NK-92 (cell line): ENCODE results near the gene SH2D7.

Source experiments
- DNase-seq: peaks from one replicate; lab custom pipeline; 2025; ENCODE audit not compliant: unreplicated experiment; lab: John Stamatoyannopoulos, UW

The SH2D7 gene

DNA sequence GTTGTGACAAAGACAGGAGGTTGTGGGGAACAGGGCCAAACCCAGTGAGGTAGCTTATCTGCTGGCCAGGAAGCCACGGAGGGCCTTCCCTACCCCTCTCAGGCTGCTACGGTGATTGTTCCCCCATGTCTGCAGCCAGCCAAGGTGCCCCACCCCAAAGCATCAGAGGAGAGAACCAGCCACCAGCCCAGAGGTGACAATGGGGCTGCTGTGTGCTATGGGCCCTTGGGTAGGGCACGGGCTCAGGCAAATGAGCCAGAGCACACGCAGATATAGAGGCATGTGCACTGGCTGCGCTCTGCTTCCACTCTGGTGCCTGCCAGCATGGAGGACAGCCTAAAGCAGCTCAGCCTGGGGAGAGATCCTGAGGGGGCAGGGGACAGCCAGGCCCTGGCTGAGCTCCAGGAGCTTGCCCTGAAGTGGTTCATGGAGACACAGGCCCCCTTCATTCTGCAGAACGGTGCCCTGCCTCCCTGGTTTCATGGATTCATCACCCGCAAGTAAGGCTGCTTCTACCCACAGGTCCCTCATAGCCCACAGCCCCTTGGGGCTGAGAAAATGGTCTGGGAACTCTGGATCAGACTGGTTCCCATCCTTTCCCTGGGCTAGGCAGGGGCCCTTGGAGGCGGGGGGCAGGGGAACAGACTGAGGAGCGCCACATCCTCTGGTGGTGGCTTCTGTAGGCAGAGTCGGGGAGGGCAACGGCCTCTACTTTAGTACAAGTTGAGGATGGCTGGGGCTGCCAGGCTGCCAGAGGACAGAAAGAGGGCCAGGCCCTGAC lies at the start of gene SH2D7:
SH2D7 (plus strand) TSS at position 301 of the 781 bp plus-strand sequence; CDS start at position 325, 24 bp downstream.
- no peak for DNase-seq

DNA sequence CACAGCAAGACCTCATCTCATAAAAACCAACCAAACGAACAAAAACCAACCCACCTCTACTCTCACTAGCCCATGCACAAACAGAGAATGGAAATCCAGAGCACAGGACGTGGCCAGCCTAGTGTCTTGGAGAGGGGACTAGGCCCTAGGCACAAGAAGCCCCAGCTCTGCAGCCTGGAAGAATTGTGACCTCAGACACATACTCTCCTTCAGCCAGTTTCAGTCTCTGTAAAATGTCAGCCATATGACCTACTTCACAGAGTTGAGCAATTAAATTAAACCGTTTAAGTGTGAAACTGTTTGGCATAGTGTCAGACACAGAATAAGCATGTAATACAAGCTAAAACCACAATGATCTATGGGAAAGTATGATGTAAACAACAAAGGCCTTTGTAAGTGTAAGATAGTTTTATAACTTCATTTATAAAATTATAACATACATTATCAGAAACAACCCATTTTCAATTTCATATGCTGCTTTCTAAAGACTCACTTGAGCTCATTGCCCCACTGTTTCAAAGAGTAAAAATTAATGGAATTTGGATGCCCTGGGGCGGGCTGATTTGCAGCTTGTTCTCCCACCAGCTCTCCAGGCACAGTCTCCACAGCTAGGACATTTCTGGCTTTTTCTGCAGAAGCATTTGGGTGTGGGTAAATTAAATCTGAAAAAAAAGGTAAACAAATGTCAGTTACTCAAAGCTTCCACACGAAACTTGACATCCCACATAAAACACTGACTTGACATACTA lies 47.8 kb upstream of the SH2D7 start:
- DNase-seq = no peak

DNA sequence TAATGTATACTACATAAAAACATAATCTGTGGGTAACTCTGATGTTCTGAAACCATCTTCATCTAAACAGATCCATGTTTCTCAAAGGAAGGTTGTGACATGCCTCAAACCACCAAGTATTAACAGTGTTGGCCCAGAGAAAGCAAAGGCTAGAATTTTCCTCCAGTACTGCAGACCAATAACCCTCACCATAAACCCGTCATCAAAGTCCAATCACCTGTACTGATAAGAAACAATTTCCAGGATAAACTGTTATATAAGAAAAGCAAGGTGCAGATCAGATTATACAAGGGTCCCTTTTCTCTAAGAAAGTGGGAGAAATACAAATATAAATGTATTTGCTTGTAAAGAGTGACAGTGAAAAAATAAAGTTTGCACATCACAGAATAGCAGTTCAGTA lies 47.2 kb upstream of the SH2D7 start:
- DNase-seq = no peak

DNA sequence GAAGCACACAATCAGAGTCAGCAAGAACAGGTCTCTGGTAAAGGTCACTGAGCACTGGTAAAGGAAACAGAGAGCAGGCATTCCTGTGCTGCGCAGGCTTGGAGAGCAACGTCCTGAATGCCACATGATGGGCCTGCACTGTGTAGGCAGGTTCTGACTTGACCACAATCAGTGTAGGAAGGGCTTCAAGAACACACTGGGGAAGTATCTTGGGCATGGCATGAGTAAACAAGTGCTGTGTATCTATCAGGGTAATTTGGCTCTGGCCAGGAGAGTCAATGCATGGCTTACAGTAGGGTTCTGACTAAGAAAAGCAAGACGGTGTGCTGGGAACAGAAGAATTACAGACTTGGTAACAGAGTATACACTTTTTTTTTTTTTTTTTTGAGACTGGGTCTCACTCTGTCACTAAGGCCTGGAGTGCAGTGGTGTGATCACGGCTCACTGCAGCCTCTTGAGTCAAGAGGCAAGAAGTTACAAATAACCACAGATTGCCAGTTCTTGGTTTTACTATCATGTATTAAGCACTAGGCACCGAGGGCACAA lies 45.5 kb upstream of the SH2D7 start:
- no peak for DNase-seq

DNA sequence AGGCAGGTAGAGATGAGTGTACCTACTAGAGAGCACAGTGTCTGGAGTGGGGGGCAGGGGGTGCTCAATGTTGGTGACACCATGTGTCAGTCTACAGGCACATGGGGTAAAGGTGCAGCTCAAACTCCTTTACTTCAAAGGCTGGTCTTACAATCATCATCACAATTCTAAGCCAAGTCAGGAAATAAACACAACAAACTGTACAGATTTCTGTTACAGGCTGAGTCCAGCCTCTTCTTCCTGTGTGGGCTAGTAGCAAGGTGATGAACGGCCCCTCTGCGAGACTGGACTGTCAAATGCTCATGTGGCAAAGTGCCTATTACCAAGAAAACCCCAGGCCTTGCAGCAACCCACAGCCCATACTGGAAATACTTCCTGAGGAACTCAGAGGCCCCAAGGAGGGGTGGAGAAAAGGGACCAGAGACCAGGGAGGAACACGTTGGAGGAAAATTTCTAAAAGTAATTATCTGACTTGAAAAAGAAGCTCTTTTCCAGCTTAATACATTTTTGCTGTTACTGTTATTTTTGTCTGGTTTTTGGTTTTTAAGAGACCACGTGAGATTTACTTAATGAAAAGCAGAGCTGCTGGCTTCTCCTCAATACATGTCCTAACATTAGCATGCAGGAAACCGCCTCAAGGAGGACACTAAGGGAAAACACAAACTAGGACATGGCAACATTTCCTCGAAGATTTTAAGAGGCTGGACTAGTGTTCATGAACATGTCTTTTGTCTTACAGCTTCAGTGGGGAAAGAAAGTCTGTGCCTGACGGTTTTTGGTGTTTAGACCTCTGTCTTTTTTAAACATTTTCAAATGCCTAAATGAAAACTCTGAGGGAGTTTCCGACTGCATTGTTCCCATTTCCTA lies 44.4 kb upstream of the SH2D7 start:
- no peak for DNase-seq

DNA sequence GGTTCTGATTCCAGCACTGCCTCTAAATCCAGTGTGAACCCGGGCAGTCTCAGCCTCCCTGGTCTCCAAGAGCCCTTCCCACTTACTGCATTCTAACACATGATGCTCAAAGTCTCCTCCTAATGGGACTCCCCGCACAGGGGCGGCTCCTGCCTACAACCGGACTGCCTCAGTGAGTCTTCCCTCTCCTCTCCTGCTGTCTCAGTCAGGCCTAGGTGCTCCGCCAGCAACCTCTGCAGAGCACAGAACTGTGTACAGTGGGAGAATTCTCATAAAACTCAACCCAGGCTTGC lies 43.8 kb upstream of the SH2D7 start:
- no peak for DNase-seq

DNA sequence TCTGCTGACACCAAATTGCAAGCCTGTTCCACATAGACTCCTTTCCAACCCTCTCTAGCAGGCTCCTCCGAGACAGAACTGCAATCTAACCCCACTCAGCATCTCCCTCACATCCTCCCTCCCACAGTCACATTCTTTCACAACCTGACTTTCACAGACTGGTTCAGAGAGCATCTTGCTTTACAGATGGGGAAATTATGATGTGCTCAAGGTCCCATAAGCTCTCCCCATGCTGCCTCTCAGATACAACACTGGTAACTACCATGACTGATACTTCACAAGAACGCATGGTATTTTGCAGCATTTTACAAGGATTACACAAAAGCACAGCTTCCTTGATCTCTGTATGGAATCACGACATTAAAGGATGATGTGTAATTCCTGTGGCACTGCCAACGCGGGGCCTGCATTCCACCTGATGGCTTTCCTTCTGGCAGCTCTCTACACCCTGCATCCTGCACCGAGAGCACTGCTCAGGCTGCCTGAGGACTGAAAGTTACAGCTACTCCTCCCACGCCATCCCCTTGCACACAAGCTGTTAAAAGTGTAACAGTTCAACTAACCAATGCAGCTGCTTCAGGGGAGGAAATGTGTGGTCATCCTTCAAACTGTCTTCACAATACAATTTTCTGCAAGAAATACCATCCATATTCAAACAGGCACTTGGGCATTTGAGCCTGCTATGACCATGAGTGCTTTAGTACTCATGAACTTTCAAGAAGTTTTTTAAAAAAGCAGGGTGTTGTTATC lies 42.5 kb upstream of the SH2D7 start:
- DNase-seq = no peak

DNA sequence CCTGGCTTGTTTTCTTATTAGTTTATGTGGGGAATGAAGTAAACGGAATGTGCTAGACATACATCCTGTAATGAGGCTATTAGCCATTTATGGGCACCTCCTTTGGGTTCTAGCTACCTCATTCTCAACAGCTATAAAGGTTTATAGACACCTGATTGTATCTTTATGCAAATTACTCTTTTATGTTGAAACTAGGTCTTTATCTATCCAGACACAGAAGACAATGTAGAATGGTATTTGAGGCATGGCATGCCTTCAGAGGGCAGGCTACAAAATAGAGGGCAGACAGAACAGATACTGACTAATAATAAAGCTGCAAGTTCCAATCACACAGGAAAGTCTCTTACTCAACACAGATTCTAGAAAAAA lies 41.9 kb upstream of the SH2D7 start:
- DNase-seq = no peak

DNA sequence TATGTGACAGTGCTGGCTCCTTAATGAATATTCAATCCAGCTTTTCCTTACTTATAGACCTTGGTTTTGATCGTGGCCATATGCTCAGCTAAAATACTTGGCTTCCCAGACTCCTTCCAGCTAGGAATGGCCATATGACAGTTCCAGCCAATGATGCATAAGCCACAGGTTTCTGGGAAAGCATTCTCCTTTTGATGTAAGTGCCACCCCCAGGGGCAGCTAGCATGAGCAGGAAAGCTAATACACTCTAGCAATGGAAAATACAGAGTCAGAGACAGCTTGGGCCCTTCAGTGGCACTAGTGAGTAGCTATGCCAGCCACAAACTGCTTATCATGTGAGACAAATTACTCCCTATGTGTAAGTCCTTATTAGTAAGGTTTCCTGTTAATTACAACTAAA lies 41.5 kb upstream of the SH2D7 start:
- DNase-seq = no peak

DNA sequence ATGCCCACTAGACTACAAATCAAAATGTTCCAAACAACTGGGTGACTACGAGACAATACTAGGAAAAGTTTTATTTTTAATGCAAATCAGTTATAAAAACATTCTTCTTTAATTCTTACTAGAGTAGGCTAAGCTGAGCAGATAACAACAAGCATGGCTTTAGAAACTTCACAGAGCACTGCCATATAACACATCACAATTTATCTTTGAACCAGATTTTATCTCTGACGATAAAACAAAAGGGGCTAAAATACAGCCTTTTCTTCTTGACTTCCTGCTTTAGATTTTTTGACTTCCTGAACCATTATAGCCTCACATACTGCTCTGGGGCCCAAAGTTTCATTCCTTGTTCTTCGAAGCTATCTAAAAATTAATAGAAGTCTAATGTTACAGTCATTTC lies 40.8 kb upstream of the SH2D7 start:
- DNase-seq = no peak

DNA sequence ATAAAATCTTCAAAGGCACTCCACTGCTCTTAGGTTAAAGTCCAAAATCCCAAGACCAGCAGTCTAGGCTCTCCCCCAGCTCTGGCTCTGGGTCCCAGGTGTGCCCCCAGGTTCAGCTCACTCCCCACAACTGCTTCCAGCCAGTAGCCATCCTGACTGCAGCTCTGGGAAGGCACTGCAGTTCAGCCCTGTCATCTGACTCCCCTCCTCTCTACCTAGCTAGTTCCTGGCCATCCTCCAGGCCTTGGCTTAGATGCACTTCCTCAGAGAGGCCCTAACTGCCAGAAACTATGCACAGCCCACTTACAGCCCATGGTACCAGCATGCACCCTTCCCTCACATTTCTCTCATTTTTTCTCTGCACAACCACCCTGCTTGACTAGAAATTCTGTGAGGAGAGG lies 40.4 kb upstream of the SH2D7 start:
- no peak for DNase-seq

DNA sequence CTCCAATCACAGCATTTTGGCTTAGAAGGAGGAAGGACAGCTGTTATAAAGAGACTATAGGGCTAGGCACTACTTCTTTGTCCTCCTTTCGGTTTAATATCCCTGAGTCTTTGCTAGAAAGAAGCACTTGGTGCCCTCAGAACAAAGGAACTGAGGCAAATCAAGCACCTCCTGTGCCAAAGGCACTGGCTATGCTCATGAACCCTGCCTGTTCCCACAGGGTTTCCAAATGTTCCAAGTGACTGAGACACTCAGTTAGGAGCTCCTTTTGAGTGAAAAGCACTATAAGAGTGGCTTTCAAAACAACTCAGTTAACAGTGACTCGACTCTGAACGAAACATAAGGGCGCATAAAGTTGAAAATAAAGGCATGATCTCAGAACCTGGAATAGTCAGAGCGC lies 39.8 kb upstream of the SH2D7 start:
- no peak for DNase-seq

DNA sequence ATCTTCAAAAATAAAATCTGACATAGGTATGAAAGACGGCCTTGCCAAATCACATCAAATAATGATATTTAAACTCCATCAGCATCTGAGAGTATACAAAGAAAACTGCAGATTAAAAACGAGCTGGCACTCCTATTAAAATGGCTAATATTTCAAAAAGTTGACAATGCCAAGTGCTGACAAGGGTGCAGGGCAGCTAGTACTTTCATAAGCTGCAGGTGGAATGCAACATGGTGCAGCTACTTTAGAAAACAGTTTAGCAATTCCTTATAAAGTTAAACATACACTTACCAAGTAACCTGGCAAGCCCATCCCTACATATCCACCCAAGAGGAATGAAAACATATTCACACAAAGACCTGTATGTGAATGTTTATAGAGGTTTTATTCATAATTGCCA lies 37.8 kb upstream of the SH2D7 start:
- no peak for DNase-seq

DNA sequence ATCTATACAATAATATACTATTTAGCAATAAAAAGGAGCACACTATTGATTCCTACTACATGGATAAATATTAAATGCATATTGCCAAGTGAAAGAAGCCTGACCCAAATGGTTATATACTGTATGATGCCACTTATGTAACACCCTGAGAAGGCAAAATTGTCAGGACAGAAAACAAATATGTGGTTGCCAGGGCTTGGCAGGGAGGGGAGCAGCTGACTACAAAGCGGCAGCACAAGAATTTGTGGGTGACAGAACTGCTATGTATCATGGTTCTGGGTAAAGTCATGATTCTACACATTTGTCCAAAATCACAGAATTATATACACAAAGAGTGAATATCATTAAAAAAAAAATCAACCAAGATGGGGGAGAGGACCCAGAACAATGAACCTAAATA lies 37.4 kb upstream of the SH2D7 start:
- no peak for DNase-seq

DNA sequence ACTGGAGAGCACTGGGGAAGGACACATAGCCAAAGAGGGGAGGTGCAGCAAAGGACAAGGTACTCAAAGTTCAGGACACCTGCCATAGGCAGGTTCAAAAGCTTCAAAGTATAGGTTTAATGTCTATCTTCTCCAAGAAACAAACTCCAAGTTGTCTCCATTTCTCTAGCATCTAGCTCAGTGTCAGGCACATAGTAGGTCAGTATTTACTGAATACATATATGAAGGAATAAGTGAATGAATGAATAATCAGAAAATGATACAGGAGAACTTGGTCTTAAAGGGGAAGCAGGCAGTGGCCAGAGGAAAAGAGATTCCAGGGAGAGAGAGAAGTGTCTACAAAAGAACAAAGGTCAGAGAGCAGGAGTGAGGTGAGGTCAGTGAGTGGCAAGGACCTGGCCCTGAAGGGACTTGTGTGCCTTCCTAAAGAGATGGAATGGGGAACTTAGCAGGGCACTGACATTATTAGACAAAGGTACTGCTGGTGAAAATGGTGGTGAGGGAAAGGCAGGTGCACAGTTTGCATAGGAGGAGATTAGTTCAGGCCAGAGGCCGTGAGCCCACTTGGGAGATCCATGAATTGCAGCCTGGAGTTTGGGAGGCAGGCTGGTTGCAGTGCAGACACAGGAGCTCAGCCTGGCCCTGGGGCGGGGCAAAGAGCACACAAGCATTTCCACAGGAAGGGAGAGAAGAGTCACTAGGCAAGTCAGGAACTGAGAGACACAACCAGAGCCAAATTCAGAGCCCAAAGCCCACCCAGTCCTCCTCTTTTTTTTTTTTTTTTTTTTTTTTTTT lies 36.2 kb upstream of the SH2D7 start:
- DNase-seq = no peak

DNA sequence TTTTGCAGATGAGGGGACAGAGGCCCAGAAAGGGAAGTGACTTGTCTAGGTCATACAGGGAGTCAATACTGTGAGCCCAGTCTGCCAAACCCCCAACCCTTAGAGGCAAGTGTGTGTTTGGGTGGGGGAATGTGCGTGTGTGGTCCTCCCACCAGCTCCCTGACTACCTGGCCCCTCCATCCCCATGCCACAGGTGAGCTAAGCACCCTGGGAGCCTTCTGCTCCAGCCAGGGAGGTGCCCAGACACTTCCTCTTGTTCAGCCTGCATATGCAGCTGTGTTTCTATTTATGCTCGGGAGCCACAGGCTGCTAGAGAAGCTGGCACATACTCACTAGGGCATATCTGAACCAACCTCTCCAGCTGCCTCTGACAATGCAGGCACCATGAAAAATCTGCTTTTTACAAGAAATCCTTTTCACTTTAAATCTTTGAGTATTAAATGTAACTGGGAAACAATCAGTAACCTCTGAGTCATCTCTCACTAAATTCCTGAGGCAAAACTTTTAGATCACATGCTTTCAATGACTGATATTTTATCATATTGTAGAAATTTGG lies 35.6 kb upstream of the SH2D7 start:
- no peak for DNase-seq

DNA sequence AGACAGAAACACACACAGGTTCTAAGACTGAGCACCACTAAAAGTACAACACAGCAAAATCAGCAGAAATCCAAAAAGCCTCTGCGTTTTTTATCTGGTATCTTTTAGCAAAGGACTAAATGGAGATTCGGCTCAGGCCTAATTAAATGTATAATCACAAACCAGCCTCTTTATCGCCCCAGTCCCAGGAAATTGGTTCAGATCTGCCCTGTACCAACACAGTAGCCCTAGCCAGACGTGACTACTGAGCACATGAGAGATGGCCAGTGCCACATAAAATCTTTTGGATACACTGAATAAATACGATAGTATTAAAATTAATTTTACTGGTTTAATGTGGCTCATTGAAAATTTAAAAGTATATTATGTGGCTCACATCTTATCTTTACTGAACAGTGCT lies 34.6 kb upstream of the SH2D7 start:
- no peak for DNase-seq

DNA sequence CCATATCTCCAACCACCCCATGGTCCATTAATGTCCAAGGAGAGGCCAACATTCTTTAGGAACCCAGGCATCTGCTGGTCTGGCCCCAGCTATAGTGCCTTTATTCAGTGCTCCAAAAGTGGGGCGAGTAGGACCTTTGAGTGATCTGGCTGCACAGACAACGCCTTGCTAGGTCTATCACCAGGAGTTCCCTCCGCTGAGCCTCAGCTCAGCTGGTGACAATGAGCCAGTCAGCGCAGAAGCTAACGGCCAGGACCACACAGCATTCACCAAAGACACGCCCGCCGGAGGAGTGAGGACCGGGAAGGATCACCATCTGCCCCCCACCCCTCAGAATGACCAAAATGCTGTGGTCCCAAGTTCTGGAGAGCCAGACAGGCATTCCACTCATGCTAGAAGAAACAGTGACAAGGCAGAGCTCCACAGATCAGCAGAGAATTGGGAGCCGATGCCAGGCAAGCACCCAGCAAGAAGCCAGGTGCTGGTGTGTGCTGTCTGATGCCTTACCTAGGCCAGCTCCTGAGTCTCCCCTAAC lies 33.9 kb upstream of the SH2D7 start:
- no peak for DNase-seq

DNA sequence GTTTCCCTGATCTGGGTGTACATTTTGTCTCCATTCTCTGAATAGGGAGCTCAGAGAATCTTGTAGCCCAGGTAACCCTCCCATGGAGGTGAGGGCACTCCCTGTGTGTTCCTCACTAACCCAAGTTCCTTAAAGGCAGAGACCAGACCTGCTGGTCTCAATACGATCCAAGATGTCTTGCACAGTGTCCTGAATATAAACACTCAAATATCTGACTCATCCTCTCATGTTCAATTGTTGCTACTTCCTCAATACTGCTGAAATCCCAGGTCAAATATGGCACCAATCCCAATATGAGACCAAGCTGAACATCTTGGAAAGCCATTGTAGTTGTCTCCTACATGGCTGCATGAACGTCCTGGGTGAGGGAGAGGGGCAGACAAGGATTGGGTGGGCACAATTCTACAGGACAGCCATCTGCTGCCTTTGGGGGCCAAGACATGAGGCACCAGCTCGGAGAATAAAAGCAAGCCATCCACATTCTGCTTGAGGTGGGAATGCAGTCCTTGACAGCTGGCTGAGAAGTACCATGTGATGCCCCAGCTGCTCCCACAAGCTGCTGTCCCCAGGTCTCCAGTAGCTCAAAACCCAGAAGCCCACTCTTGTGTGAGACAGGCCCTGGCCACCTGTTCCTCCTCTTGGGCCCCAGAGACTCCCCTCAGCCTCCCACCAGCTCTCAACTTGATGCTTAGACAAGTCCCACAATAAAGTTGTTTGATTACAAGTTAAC lies 33.1 kb upstream of the SH2D7 start:
- no peak for DNase-seq
